OCI-LY1 (cell line): ENCODE results near the gene LRP8.

ENCODE experiments used
- CTCF ChIP-seq: fragments of 200-600 bp; sonication (generic), shearing (Covaris generic); IDR thresholded peaks from 2 replicates; pipeline ENCODE4 v1.5.1; 2017; ENCODE audit warnings: mild to moderate bottlenecking, antibody characterized with exemption, low read length, moderate library complexity, mixed read lengths
- EZH2 ChIP-seq: fragments of 200-600 bp; sonication (generic), shearing (Covaris generic); IDR thresholded peaks from 2 replicates; pipeline ENCODE4 v1.8.0; 2017; ENCODE audit warnings: borderline replicate concordance, mixed run types, mild to moderate bottlenecking, antibody characterized with exemption, low read length, moderate library complexity, mixed read lengths

GRCh38 chr1:53274026-53274425 lies 53.8 kb downstream of the LRP8 start:
- TF ChIP-seq CTCF (no peak), EZH2 (no peak)
